Nephron (organoid): ENCODE data around the gene SASH1.

Experiments used
- H3K27ac Mint-ChIP-seq, 3 experiments: 2 replicates each; pipeline ENCODE4 v1.8.0; 2020; ENCODE audit warnings: mixed read lengths in 3 of 3, mild to moderate bottlenecking in 2 of 3, moderate library complexity in 1 of 3
- H3K27me3 Mint-ChIP-seq: 2 replicates; pipeline ENCODE4 v1.8.0; 2021; ENCODE audit warnings: low read depth, mild to moderate bottlenecking, moderate library complexity, mixed read lengths
- H3K36me3 Mint-ChIP-seq: 2 replicates; pipeline ENCODE4 v1.8.0; 2020; ENCODE audit warnings: low read depth, mixed read lengths
- H3K4me1 Mint-ChIP-seq: 2 replicates; pipeline ENCODE4 v1.8.0; 2020; ENCODE audit warnings: mixed read lengths
- H3K4me3 Mint-ChIP-seq, 3 experiments: 2 replicates each; pipeline ENCODE4 v1.8.0; 2020; ENCODE audit warnings: mild to moderate bottlenecking in 3 of 3, mixed read lengths in 3 of 3, moderate library complexity in 2 of 3
- H3K9me3 Mint-ChIP-seq: 2 replicates; pipeline ENCODE4 v1.8.0; 2020; ENCODE audit warnings: mixed read lengths
- TF ChIP-seq, protein P1 (sequence below), 3 experiments: fragments of 200-600 bp; sonication (generic); IDR thresholded peaks; one replicate each; pipeline ENCODE4 v1.5.0; 2021; ENCODE audit warnings: antibody characterized with exemption in 3 of 3; ENCODE audit not compliant: unreplicated experiment in 3 of 3

Gene SASH1

DNA sequence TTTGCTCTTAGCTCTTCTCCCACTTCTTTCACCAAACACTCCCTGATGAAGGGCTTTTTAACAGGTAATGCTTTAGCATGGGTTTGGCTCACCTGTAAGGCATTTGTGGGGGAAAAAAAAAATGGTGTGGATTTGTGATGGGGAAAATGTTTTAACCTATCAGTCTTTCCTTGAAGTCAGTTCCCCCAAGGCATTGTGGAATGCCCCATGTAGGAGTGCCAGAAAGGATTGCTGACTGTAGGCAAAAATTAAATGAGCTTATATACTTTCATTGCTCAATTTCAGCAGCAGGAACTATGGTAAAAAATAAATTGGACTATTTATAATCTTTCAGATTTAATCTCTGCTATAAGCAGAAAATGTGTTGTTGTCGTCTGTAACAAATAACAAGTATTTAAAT, 10.6 kb upstream of the SASH1 start:
- Mint-ChIP-seq H3K36me3 (no peaks in the 10 kb centered on the region), H3K27me3 (no peaks in the 10 kb centered on the region), H3K27ac (peak overlapping the region; percentile 46 to 87 (median 63)), H3K4me3 (no peak overlapping the region), H3K9me3 (no peaks in the 10 kb centered on the region), H3K4me1 (peaks cover 25% of the 10 kb centered on the region)
- TF ChIP-seq, protein P1, sequence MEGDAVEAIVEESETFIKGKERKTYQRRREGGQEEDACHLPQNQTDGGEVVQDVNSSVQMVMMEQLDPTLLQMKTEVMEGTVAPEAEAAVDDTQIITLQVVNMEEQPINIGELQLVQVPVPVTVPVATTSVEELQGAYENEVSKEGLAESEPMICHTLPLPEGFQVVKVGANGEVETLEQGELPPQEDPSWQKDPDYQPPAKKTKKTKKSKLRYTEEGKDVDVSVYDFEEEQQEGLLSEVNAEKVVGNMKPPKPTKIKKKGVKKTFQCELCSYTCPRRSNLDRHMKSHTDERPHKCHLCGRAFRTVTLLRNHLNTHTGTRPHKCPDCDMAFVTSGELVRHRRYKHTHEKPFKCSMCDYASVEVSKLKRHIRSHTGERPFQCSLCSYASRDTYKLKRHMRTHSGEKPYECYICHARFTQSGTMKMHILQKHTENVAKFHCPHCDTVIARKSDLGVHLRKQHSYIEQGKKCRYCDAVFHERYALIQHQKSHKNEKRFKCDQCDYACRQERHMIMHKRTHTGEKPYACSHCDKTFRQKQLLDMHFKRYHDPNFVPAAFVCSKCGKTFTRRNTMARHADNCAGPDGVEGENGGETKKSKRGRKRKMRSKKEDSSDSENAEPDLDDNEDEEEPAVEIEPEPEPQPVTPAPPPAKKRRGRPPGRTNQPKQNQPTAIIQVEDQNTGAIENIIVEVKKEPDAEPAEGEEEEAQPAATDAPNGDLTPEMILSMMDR (IDR thresholded peaks at IDR 0.05; ENCODE audit: unreplicated experiment in 3 of 3), result no peak

DNA sequence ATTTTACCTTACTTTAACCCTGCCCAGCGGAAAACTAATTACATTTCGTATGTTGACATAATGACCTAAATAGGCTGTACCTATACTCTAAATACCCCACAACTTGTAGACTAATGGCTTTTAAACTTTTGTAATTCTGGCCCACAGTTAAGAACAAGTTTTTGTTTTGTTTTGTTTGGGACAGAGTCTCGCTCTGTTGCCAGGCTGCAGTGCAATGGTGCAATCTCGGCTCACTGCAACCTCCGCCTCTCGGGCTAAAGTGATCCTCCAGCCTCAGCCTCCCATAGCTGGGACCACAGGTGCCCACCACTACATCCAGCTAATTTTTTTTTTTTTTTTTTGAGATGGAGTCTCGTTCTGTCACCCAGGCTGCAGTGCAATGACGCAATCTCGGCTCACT, 5.7 kb upstream of the SASH1 start:
- peaks cover 5% of the 10 kb centered on the region for H3K4me1 Mint-ChIP-seq
- H3K36me3 Mint-ChIP-seq, result no peaks in the 10 kb centered on the region
- TF ChIP-seq, protein P1 (IDR thresholded peaks at IDR 0.05; ENCODE audit: unreplicated experiment in 3 of 3), result no peak
- H3K4me3 Mint-ChIP-seq, result no peak overlapping the region
- H3K27me3 Mint-ChIP-seq, result no peaks in the 10 kb centered on the region
- H3K9me3 Mint-ChIP-seq, result no peaks in the 10 kb centered on the region
- no peak overlapping the region for H3K27ac Mint-ChIP-seq

GRCh38 chr6:148339766-148340165, 2.9 kb upstream of the SASH1 start:
- no peak overlapping the region for H3K27ac Mint-ChIP-seq
- H3K4me3 Mint-ChIP-seq, result no peak overlapping the region
- no peaks in the 10 kb centered on the region for H3K27me3 Mint-ChIP-seq
- H3K9me3 Mint-ChIP-seq, result no peaks in the 10 kb centered on the region
- TF ChIP-seq, protein P1 (IDR thresholded peaks at IDR 0.05; ENCODE audit: unreplicated experiment in 3 of 3), result no peak
- no peaks in the 10 kb centered on the region for H3K36me3 Mint-ChIP-seq
- H3K4me1 Mint-ChIP-seq, result peaks cover 18% of the 10 kb centered on the region

- H3K27me3 Mint-ChIP-seq, result peaks cover 3% of the 10 kb centered on the region
- no peaks in the 10 kb centered on the region for H3K9me3 Mint-ChIP-seq
- TF ChIP-seq, protein P1 (IDR thresholded peaks at IDR 0.05; ENCODE audit: unreplicated experiment in 3 of 3), result no peak
- no peak overlapping the region for H3K27ac Mint-ChIP-seq
- H3K4me1 Mint-ChIP-seq, result peaks cover 27% of the 10 kb centered on the region
- H3K36me3 Mint-ChIP-seq, result no peaks in the 10 kb centered on the region
- peak overlapping the region in 2 of 3 experiments; percentile 44 to 45 for H3K4me3 Mint-ChIP-seq
These were observed 1.9 kb upstream of the SASH1 start for GRCh38 chr6:148340586-148341297.

GRCh38 chr6:148342100-148342349, 613 bp upstream of the SASH1 start:
- Mint-ChIP-seq H3K27ac (peak overlapping the region; percentile 99 to 100 (median 99)), H3K27me3 (peaks cover 3% of the 10 kb centered on the region), H3K9me3 (no peaks in the 10 kb centered on the region), H3K4me1 (peaks cover 38% of the 10 kb centered on the region), H3K4me3 (peak overlapping the region; percentile 91 to 95 (median 94)), H3K36me3 (no peaks in the 10 kb centered on the region)
- TF ChIP-seq, protein P1 (IDR thresholded peaks at IDR 0.05; ENCODE audit: unreplicated experiment in 3 of 3), result no peak
